GM18868 (cell line): Measurements from ENCODE around the gene SIMC1.

Experiments used
- ATAC-seq: cut with Tn5 transposase; IDR thresholded peaks from one replicate; pipeline ENCODE4 v1.9.1; 2021; ENCODE audit warnings: mild to moderate bottlenecking, moderate library complexity; ENCODE audit not compliant: unreplicated experiment

SIMC1 gene

GRCh38 chr5:176387384-176387925 lies 149.2 kb downstream of the SIMC1 start:
- ATAC-seq = no peak

- no peak for ATAC-seq
Observed at GRCh38 chr5:176388003-176388443, 149.8 kb downstream of the SIMC1 start.

GRCh38 chr5:176388444-176389134 lies 150.4 kb downstream of the SIMC1 start, which contains the start of the genes HIGD2A and NOP16:
Gene HIGD2A (plus strand): TSS chr5:176388751. CDS start chr5:176388820, 69 bp downstream.
Gene NOP16 (minus strand): TSS chr5:176388598. CDS start chr5:176388539, 59 bp downstream.
- peak; percentile 87 for ATAC-seq

GRCh38 chr5:176389135-176390123 lies 151.2 kb downstream of the SIMC1 start:
- ATAC-seq = peak; percentile 32

- ATAC-seq = no peak
Observed at GRCh38 chr5:176391479-176391878, 153.3 kb downstream of the SIMC1 start.

GRCh38 chr5:176391999-176392398 lies 153.8 kb downstream of the SIMC1 start:
- ATAC-seq = no peak

GRCh38 chr5:176392526-176392925 lies 154.3 kb downstream of the SIMC1 start:
- ATAC-seq = no peak

GRCh38 chr5:176394096-176394495 lies 155.9 kb downstream of the SIMC1 start:
- ATAC-seq = no peak

GRCh38 chr5:176394881-176395675 lies 156.9 kb downstream of the SIMC1 start:
- ATAC-seq = no peak
